Peyer's patch (tissue), 4 donors: Measurements from ENCODE around the gene UGT1A8. TPM values are rescaled to one million over a fixed set of nuclear protein-coding genes. Genes with fewer than 3 reads are reported as not detected.

Experiments
- DNase-seq, 3 donors: peaks; one replicate each; pipeline ENCODE4 v3.0.0-alpha.2; 2017 to 2019
- H3K27ac ChIP-seq, 4 donors: fragments of 200-600 bp; sonication (generic); one replicate each; pipeline ENCODE4 v1.5.1; 2016 to 2019
- H3K27me3 ChIP-seq, 2 donors: fragments of 200-600 bp; sonication (generic); one replicate each; pipeline ENCODE4 v1.5.1; 2019
- H3K36me3 ChIP-seq, 3 donors: fragments of 200-600 bp; sonication (generic); one replicate each; pipeline ENCODE4 v1.5.1; 2016 to 2019
- H3K4me1 ChIP-seq, 4 donors: fragments of 200-600 bp; sonication (generic); one replicate each; pipeline ENCODE4 v1.5.1; 2016 to 2019
- H3K4me3 ChIP-seq, 4 donors: fragments of 200-600 bp; sonication (generic); 1 replicate in 3 of 4; 2 replicates in 1 of 4; pipeline ENCODE4 v1.5.1; 2016 to 2019; ENCODE audit warnings: mild to moderate bottlenecking in 1 of 4
- H3K9me3 ChIP-seq, 4 donors: fragments of 200-600 bp; sonication (generic); one replicate each; pipeline ENCODE4 v1.5.1; 2016 to 2019; ENCODE audit warnings: mild to moderate bottlenecking in 1 of 4
- POLR2A ChIP-seq, 2 donors: fragments of 450-650 bp; IDR thresholded peaks; one replicate each; pipeline ENCODE4 v1.5.1; 2017; ENCODE audit warnings: antibody characterized with exemption in 2 of 2, mild to moderate bottlenecking in 2 of 2, moderate library complexity in 2 of 2
- total RNA-seq, 4 donors: library from RNA; depleted of rRNA; stranded (reverse); fragments of >200 nt; gene quantifications; one replicate each; pipeline ENCODE4 v1.1.0, GENCODE V29; 2016
- TF ChIP-seq, protein P1 (sequence below), 6 experiments: fragments of 450-650 bp in 4 of 6; fragments of 200-600 bp in 2 of 6; sonication (generic) in 1 of 6; IDR thresholded peaks; one replicate each; pipeline ENCODE4 v1.5.1; 2017 to 2019; ENCODE audit warnings: antibody characterized with exemption in 6 of 6, mild to moderate bottlenecking in 3 of 6, moderate library complexity in 1 of 6

The UGT1A8 gene
- total RNA-seq, 4 donors from 2014 or later: 2.5 to 19.6 (median 10.5) TPM

DNA sequence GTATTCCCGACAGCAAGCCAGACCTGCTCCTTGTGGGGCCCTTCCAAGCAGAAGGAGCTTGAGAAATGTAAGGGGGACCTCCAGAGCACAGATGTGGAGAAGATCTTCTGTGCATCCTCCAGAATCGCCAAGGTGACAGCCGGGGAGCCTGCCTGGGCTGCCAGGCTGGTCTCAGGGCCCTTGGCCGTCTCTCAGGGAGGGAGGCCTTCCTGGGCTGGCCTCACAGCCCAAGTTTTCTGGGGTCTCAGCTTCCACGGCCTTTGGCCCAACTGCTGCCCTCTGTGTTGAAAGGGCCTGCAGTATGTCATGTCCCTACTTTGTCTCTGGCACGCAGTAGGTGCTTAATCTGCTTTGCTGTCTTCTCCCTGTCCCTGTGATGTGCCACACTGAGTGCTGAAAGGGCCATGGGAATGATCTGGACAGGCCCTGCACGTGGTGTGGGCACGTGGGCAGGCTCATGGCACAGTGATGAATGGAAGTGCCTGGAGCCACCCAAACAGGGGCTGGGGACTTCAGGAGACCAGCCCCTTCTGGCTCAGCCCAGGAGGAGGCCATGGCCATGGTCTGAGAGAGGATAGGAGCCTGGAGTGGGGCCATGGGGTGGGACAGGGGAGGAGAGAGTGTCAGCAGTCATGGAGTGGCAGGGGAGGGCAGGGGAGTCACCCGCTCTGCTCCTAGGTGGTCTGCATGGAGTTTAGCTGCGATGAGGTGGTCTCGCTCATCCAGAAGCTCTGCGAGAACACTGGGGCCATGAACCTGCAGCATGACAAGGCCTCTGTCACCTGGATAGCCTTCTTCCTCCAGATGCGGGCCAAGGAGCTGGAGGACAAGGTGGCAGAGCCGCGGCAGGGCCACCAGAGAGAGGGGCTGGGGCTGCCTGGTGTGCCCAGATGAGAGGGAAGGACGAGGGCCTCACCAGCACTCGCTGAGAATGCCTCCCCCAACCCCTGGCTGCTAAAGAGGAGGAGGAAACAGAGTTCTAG lies 201.5 kb downstream of the UGT1A8 start:
- H3K4me3 ChIP-seq: no peak overlapping the region
- peak in 2 of 3 donors; percentile 28 to 31 for DNase-seq
- TF ChIP-seq, protein P1, sequence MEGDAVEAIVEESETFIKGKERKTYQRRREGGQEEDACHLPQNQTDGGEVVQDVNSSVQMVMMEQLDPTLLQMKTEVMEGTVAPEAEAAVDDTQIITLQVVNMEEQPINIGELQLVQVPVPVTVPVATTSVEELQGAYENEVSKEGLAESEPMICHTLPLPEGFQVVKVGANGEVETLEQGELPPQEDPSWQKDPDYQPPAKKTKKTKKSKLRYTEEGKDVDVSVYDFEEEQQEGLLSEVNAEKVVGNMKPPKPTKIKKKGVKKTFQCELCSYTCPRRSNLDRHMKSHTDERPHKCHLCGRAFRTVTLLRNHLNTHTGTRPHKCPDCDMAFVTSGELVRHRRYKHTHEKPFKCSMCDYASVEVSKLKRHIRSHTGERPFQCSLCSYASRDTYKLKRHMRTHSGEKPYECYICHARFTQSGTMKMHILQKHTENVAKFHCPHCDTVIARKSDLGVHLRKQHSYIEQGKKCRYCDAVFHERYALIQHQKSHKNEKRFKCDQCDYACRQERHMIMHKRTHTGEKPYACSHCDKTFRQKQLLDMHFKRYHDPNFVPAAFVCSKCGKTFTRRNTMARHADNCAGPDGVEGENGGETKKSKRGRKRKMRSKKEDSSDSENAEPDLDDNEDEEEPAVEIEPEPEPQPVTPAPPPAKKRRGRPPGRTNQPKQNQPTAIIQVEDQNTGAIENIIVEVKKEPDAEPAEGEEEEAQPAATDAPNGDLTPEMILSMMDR (IDR thresholded peaks at IDR 0.05): no peak
- TF ChIP-seq POLR2A (IDR thresholded peaks at IDR 0.05): no peak

DNA sequence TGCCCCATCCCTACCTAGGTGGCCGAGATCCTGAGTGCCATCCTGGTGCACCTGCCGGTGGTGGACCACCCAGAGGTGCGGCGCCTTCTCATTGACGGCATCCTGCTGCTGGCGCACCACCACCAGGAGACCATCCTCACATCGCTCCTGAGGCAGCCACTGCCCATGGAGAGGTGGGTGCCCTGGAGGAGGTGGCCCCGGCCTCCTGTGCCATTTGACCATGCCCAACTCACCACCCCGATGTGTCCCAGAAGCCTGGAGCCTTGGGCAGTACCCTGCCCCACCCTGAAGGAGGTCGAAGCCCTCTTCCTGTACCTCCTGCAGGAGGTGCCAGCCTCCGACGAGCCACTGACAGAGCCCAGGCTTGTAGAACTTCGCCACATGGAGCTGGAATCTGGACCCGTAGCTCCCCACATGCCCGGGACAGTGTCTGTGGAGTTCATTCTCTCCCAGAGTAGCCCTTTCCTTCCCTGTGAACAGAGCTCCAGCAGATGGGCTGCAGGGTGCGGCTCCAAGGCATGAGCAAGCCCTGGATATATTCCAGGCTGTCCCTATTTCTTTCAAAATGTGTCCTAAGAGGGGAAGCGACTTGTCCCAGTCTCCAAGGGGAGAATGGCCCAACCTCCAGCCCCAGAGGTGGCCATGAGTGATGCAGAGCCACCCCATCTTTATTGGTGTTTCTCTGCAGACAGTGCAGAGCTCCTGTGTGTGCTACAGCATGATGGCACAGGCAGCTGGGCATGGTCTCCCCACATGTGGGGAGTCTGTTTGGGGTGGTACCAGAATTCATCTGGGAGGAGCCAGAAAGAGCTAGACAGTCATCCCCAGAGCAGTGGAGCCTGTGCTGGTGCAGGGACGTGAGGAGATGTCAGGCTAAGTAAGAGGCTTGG lies 202.7 kb downstream of the UGT1A8 start:
- Histone ChIP-seq H3K36me3 (no peaks in the 10 kb centered on the region), H3K4me1 (no peaks in the 10 kb centered on the region), H3K9me3 (no peaks in the 10 kb centered on the region), H3K4me3 (no peak overlapping the region), H3K27me3 (no peaks in the 10 kb centered on the region), H3K27ac (no peak overlapping the region)
- DNase-seq: peak in 2 of 3 donors; percentile 29 to 30
- TF ChIP-seq POLR2A (IDR thresholded peaks at IDR 0.05): no peak
- TF ChIP-seq, protein P1 (IDR thresholded peaks at IDR 0.05): no peak

More for the DNA sequence above, 201.5 kb downstream of the UGT1A8 start:
- H3K9me3 ChIP-seq: no peaks in the 10 kb centered on the region
- H3K36me3 ChIP-seq: no peaks in the 10 kb centered on the region
- H3K4me1 ChIP-seq: no peaks in the 10 kb centered on the region
- H3K27ac ChIP-seq: no peak overlapping the region
- no peaks in the 10 kb centered on the region for H3K27me3 ChIP-seq

DNA sequence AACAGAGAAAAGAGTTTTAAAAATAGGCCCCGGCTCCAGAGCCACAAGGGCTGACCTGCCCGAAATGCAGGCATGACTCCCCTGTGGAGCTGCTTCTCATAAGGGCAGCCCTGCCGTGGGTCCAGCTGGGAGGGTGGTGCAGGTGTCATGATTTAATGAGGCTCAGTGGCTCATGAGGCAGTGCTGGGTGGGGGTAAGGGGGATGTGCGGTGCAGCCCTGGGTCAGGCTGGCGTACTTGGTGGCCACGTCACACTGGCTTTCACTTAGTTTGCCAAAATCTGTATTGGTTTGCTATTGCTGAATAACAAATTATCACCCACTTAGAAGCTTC lies 203.3 kb downstream of the UGT1A8 start:
- DNase-seq: peak in 1 of 3 donors; percentile 31
- Histone ChIP-seq H3K27me3 (no peaks in the 10 kb centered on the region), H3K4me1 (no peaks in the 10 kb centered on the region), H3K27ac (no peak overlapping the region), H3K36me3 (no peaks in the 10 kb centered on the region), H3K4me3 (no peak overlapping the region), H3K9me3 (no peaks in the 10 kb centered on the region)
- no peak for TF ChIP-seq POLR2A (IDR thresholded peaks at IDR 0.05)

DNA sequence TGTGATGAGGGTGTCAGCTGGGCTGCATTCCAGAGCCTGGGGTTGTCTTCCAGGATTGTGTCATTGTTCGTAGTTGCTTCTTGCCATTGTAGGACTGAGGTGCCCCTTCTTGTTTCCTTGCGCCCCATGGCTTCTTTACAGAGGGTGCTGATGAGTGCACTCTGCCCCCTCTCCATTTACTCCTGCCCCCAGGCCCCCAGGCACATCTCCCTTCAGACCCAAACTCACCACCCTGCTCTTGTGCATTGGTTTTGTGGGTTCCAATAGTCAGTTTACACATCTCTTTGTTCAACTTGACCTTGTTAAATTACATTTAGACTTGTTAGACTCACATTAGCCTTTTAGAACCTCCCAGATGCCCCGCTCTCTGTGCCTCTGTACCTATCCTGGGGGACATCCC lies 203.8 kb downstream of the UGT1A8 start:
- Histone ChIP-seq H3K9me3 (no peaks in the 10 kb centered on the region), H3K4me3 (no peak overlapping the region), H3K4me1 (no peaks in the 10 kb centered on the region), H3K36me3 (no peaks in the 10 kb centered on the region), H3K27ac (no peak overlapping the region), H3K27me3 (no peaks in the 10 kb centered on the region)
- peak in 1 of 3 donors; percentile 37 for DNase-seq
- TF ChIP-seq POLR2A (IDR thresholded peaks at IDR 0.05): no peak
- TF ChIP-seq, protein P1 (IDR thresholded peaks at IDR 0.05): no peak

DNA sequence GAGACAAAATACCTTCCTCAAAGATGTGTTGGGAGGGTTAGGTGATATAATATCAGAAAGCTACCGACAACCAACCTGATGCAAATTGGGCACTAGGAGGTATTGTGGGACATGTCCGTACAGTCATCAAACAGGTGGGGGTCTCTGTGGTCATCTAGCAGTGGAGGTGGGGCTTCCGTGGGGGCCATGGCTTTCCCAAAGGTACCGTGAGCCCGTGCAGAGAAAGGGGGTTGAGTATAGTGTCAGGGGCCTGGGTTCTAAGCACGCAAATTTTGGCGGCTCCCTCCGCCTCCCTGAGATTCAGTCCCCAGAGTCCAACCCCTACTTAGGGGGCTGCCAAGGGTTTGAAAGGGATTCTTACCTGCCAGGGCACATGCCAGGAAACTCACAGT lies 204.3 kb downstream of the UGT1A8 start:
- Histone ChIP-seq H3K4me1 (no peaks in the 10 kb centered on the region), H3K27me3 (no peaks in the 10 kb centered on the region), H3K36me3 (no peaks in the 10 kb centered on the region), H3K4me3 (no peak overlapping the region), H3K9me3 (no peaks in the 10 kb centered on the region), H3K27ac (peak overlapping the region in 1 of 4 donors; percentile 19)
- TF ChIP-seq, protein P1 (IDR thresholded peaks at IDR 0.05): no peak
- TF ChIP-seq POLR2A (IDR thresholded peaks at IDR 0.05): no peak
- DNase-seq: no peak
